IMR-90 (cell line): Measurements from ENCODE around the gene MOCOS. TPM values are rescaled to one million over a fixed set of nuclear protein-coding genes. Genes with fewer than 3 reads are reported as not detected.

Experiments used
- ATAC-seq: fragments of 200-7000 bp; cut with Tn5 transposase; 2 replicates; pipeline ENCODE4 v1.9.1; 2020; ENCODE audit warnings: low read depth, mild to moderate bottlenecking, moderate library complexity
- BruUV-seq: library from RNA; stranded (reverse); fragments of 400-500 nt; replicated peaks from 2 replicates; lab custom pipeline; 2021; lab: Mats Ljungman, UMichigan
- CTCF ChIA-PET: fragments of 300-600 bp; formaldehyde crosslinking; extraction: SDS; loops from one replicate; lab custom pipeline; 2021; ENCODE audit warnings: antibody characterized with exemption; lab: Yijun Ruan, JAX
- POLR2A ChIA-PET: fragments of 300-600 bp; sonication (Branson Sonifier 250); formaldehyde crosslinking; loops from one replicate; lab custom pipeline; 2022; ENCODE audit warnings: antibody characterized with exemption; ENCODE audit not compliant: unreplicated experiment; lab: Charles Lee
- DNase-seq: peaks from one replicate; pipeline ENCODE4 v3.0.0; 2013
- H2AFZ ChIP-seq: replicated peaks from 2 replicates; pipeline ENCODE3; 2013; ENCODE audit warnings: low read length, mild to moderate bottlenecking; ENCODE audit not compliant: poor library complexity
- H2AK5ac ChIP-seq: 2 replicates; pipeline ENCODE4 v1.6.1; 2013; ENCODE audit warnings: low read depth, low read length, inconsistent platforms
- H2AK9ac ChIP-seq: replicated peaks from 2 replicates; pipeline ENCODE3; 2013; ENCODE audit warnings: mild to moderate bottlenecking, low read depth, low read length, moderate library complexity; ENCODE audit not compliant: poor library complexity
- H2BK120ac ChIP-seq: 2 replicates; pipeline ENCODE4 v1.6.1; 2013; ENCODE audit warnings: low read depth, low read length, inconsistent platforms
- H2BK15ac ChIP-seq: 3 replicates; pipeline ENCODE4 v1.6.1; 2013; ENCODE audit warnings: low read depth, low read length, inconsistent platforms
- H2BK20ac ChIP-seq: 2 replicates; pipeline ENCODE4 v1.6.1; 2013; ENCODE audit warnings: low read depth, mild to moderate bottlenecking, inconsistent platforms, low read length, moderate library complexity
- H2BK5ac ChIP-seq: 2 replicates; pipeline ENCODE4 v1.6.1; 2013; ENCODE audit warnings: mild to moderate bottlenecking, low read depth, low read length, inconsistent platforms; ENCODE audit not compliant: poor library complexity, severe bottlenecking
- H3K14ac ChIP-seq: replicated peaks from 2 replicates; pipeline ENCODE4 v1.6.1; 2013; ENCODE audit warnings: low read depth, low read length, inconsistent platforms
- H3K18ac ChIP-seq: 2 replicates; pipeline ENCODE4 v1.6.1; 2013; ENCODE audit warnings: low read depth, low read length, control low read depth
- H3K23ac ChIP-seq: 2 replicates; pipeline ENCODE4 v1.6.1; 2013; ENCODE audit warnings: low read depth, low read length, inconsistent platforms
- H3K27ac ChIP-seq: 2 replicates; pipeline ENCODE4 v1.5.1; 2013; ENCODE audit warnings: mild to moderate bottlenecking, control low read depth, low read length; ENCODE audit not compliant: insufficient read depth
- H3K27me3 ChIP-seq: 2 replicates; pipeline ENCODE4 v1.6.1; 2013; ENCODE audit warnings: low read length; ENCODE audit not compliant: control insufficient read depth, insufficient read depth
- H3K36me3 ChIP-seq: 2 replicates; pipeline ENCODE4 v1.6.1; 2013; ENCODE audit warnings: low read length, mixed read lengths; ENCODE audit not compliant: control insufficient read depth, insufficient read depth
- H3K4ac ChIP-seq: 2 replicates; pipeline ENCODE4 v1.6.1; 2013; ENCODE audit warnings: low read depth, low read length, inconsistent platforms
- H3K4me1 ChIP-seq: 2 replicates; pipeline ENCODE4 v1.6.1; 2013; ENCODE audit warnings: low read length, mixed read lengths; ENCODE audit not compliant: control insufficient read depth, insufficient read depth
- H3K4me2 ChIP-seq: 2 replicates; pipeline ENCODE4 v1.6.1; 2013; ENCODE audit warnings: low read depth, mild to moderate bottlenecking, control low read depth, low read length, moderate library complexity
- H3K4me3 ChIP-seq: 2 replicates; pipeline ENCODE4 v1.5.1; 2013; ENCODE audit warnings: low read depth, mild to moderate bottlenecking, control low read depth, low read length, moderate library complexity; ENCODE audit not compliant: insufficient read depth
- H3K56ac ChIP-seq: 2 replicates; pipeline ENCODE4 v1.6.1; 2013; ENCODE audit warnings: low read length, inconsistent platforms; ENCODE audit not compliant: insufficient read depth; ENCODE audit errors: extremely low read depth
- H3K79me1 ChIP-seq, 2 experiments: 2 replicates each; pipeline ENCODE4 v1.6.1; 2013; ENCODE audit warnings: low read length in 2 of 2, inconsistent platforms in 1 of 2, low read depth in 1 of 2
- H3K9ac ChIP-seq: 2 replicates; pipeline ENCODE4 v1.6.1; 2013; ENCODE audit warnings: low read depth, low read length, control low read depth
- H3K9me1 ChIP-seq: 2 replicates; pipeline ENCODE4 v1.6.1; 2013; ENCODE audit warnings: low read length, inconsistent platforms; ENCODE audit not compliant: insufficient read depth
- H3K9me3 ChIP-seq: 2 replicates; pipeline ENCODE4 v1.6.1; 2013; ENCODE audit warnings: low read length; ENCODE audit not compliant: control insufficient read depth, insufficient read depth
- H4K20me1 ChIP-seq: 2 replicates; pipeline ENCODE4 v1.6.1; 2013; ENCODE audit warnings: low read length, inconsistent platforms; ENCODE audit not compliant: insufficient read depth
- H4K5ac ChIP-seq: 2 replicates; pipeline ENCODE4 v1.6.1; 2013; ENCODE audit warnings: mild to moderate bottlenecking, low read depth, low read length, control low read depth
- H4K8ac ChIP-seq, 2 experiments: 2 replicates each; pipeline ENCODE4 v1.6.1; 2013; ENCODE audit warnings: low read depth in 2 of 2, low read length in 2 of 2, control low read depth in 1 of 2, inconsistent platforms in 1 of 2
- H4K91ac ChIP-seq: 2 replicates; pipeline ENCODE4 v1.6.1; 2013; ENCODE audit warnings: low read depth, low read length, inconsistent platforms; ENCODE audit not compliant: insufficient read depth
- BHLHE40 ChIP-seq: fragments of 150-350 bp; IDR thresholded peaks from 2 replicates; pipeline ENCODE4 v1.6.1; 2016; ENCODE audit warnings: mild to moderate bottlenecking, low read depth, low read length
- CEBPB ChIP-seq: IDR thresholded peaks from 2 replicates; pipeline ENCODE4 v1.6.1; 2012; ENCODE audit warnings: low read depth, low read length, improper control_type of control experiment
- WGBS, 2 experiments: methylation state at CpG; one replicate each; pipeline versions ENCODE4 v1.1.5 to v1.1.7; 2013; ENCODE audit warnings: missing lambda C conversion rate in 2 of 2; ENCODE audit not compliant: insufficient read length in 1 of 2; ENCODE audit errors: extremely low coverage in 2 of 2; 5-methylcytosine and 5-hydroxymethylcytosine counted together
- dilution Hi-C: fragments of 300-500 bp; cut with HindIII; formaldehyde crosslinking; loops from one replicate; pipeline ENCODE4 v1.14.3; 2018; ENCODE audit warnings: low sequenced_read_pairs; ENCODE audit not compliant: unreplicated experiment
- in situ Hi-C: fragments of 300-500 bp; cut with MboI; formaldehyde crosslinking; loops from 3 replicates; pipeline ENCODE4 v1.14.3; 2019; ENCODE audit warnings: low sequenced_read_pairs, inconsistent platforms, mixed read lengths
- intact Hi-C: fragments of 100-400 bp; cut with micrococcal nuclease; formaldehyde crosslinking; loops from 2 replicates; pipeline ENCODE4 v1.10.0; 2022
- polyA plus RNA-seq, 3 experiments: library from polyadenylated mRNA; depleted of rRNA; stranded (reverse); fragments of >200 nt; gene quantifications; 2 replicates each; pipeline ENCODE4 v1.2.3, GENCODE V29; 2012; ENCODE audit warnings: low replicate concordance in 1 of 3
- total RNA-seq: library from RNA; depleted of rRNA; stranded (reverse); fragments of >200 nt; gene quantifications from 2 replicates; pipeline ENCODE4 v1.2.3, GENCODE V29; 2012

Gene MOCOS
- total and polyA plus RNA-seq, 2 of the 4 experiments (the other 2 are of a cell fraction), result 1.1 to 2.2 TPM

DNA sequence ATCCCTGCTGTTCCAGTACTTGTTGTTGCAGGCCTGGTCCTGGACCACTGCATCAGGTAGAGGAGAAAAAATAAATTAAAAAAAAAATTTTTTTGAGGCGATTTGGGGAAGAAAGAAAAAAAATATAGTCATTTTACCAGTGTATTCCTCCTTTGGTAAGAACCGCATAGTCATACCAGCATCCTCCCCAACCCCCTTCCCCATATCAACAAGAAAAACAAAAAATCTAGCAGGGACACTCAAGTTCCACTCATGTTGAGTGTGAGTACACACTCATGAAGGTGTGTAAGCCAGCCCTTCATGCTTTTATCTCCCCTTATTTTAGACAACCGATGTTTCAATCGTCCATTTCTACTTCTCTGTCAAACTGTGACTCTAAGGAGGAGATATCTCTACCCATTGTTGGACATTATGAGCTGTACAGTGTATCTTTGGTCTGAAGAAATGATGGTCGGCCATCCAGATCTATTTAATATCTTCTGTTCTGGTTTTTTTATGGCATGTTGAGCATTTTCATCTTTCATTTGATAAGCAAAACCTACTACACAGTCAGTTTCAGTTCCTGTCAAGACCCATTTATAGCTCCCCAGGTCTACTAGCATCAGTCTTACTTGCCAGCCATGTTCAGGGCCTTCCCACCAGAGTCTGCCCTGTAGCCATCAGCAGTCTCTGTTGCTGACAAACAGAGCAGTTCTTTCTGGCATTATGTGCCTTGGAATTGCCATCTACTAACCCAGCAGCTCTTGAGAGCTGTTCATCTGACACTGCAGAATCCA is 37.6 kb upstream of the MOCOS start:
- Histone ChIP-seq H3K4me2 (no peak overlapping the region), H2AK9ac (no peak overlapping the region), H2AFZ (no peak overlapping the region), H3K4me3 (no peak overlapping the region), H3K79me1 (peaks cover 6 to 20% of the 10 kb centered on the region in 2 experiments; a peak in 3 of 4 replicates), H2BK5ac (no peak overlapping the region), H3K4me1 (peaks cover 11% of the 10 kb centered on the region), H3K56ac (no peak overlapping the region), H3K27ac (no peak overlapping the region), H3K4ac (no peak overlapping the region), H3K18ac (no peak overlapping the region), H4K91ac (no peak overlapping the region), H4K5ac (no peak overlapping the region; the same call in 1 of the 2 replicates), H3K14ac (no peak overlapping the region), H2BK15ac (no peak overlapping the region), H3K23ac (no peak overlapping the region), H2BK120ac (no peak overlapping the region), H3K9me1 (peaks cover 8% of the 10 kb centered on the region), H3K27me3 (no peaks in the 10 kb centered on the region), H4K20me1 (no peaks in the 10 kb centered on the region), H4K8ac (no peak overlapping the region), H2AK5ac (no peak overlapping the region), H3K36me3 (peaks cover 52% of the 10 kb centered on the region), H3K9me3 (no peaks in the 10 kb centered on the region), H2BK20ac (no peak overlapping the region), H3K9ac (no peak overlapping the region)
- ChIA-PET POLR2A (no interaction called here), CTCF (no interaction called here)
- no TSS peak for BruUV-seq
- intact Hi-C loops, result no loop called here
- in situ Hi-C loops, result no loop called here
- DNase-seq, result no peak
- no peak for ATAC-seq
- WGBS, 2 experiments, result no CpG with 5 or more reads among the region's 5 CpGs
- dilution Hi-C loops, result no loop called here
- TF ChIP-seq BHLHE40 (no peak), CEBPB (no peak)
